SK-N-SH (cell line): ENCODE measurements around the gene KCNH4. TPM values are rescaled to one million over a fixed set of nuclear protein-coding genes. Genes with fewer than 3 reads are reported as not detected.

ENCODE experiments used
- CTCF ChIA-PET: fragments of 300-600, 350-600 bp; formaldehyde crosslinking; extraction: SDS; loops from one replicate; lab custom pipeline; 2021; lab: Yijun Ruan, JAX
- POLR2A ChIA-PET: fragments of 350-600 bp; sonication (Branson Sonifier 250); formaldehyde crosslinking; extraction: SDS; loops from one replicate; lab custom pipeline; 2020; ENCODE audit warnings: antibody characterized with exemption, inconsistent platforms; lab: Yijun Ruan, JAX
- DNase-seq: peaks from one replicate; pipeline ENCODE4 v3.0.0; 2012
- H2AFZ ChIP-seq: fragments of 200-600 bp; sonication (generic); 2 replicates; pipeline ENCODE4 v1.8.1; 2016; ENCODE audit warnings: antibody characterized with exemption, mild to moderate bottlenecking, low read depth
- H3F3A ChIP-seq: fragments of 200-600 bp; sonication (generic); replicated peaks from 2 replicates; pipeline ENCODE3; 2016; ENCODE audit warnings: antibody characterized with exemption, mild to moderate bottlenecking; ENCODE audit not compliant: insufficient read depth
- H3K27ac ChIP-seq, 2 experiments: fragments of 200-500 bp in 1 of 2; fragments of 200-600 bp in 1 of 2; sonication (Bioruptor generic) in 1 of 2; sonication (generic), shearing (Covaris generic) in 1 of 2; 2 replicates each; pipeline versions ENCODE4 v1.5.1 to v1.6.1; 2014 to 2016; ENCODE audit warnings: low read depth in 2 of 2, inconsistent platforms in 1 of 2, low read length in 1 of 2, mild to moderate bottlenecking in 1 of 2, mixed read lengths in 1 of 2
- H3K27me3 ChIP-seq: fragments of 200-600 bp; sonication (generic), shearing (Covaris generic); 2 replicates; pipeline ENCODE4 v1.6.1; 2016; ENCODE audit warnings: mixed run types; ENCODE audit not compliant: insufficient read depth
- H3K36me3 ChIP-seq, 2 experiments: fragments of 200-500 bp in 1 of 2; fragments of 200-600 bp in 1 of 2; sonication (Bioruptor generic) in 1 of 2; sonication (generic) in 1 of 2; replicated peaks in 1 of 2; 2 replicates each; pipeline versions ENCODE3 to v1.5.1; 2014 to 2016; ENCODE audit warnings: low read length in 1 of 2, mild to moderate bottlenecking in 1 of 2; ENCODE audit not compliant: insufficient read depth in 2 of 2, control insufficient read depth in 1 of 2
- H3K4me1 ChIP-seq, 2 experiments: fragments of 200-500 bp in 1 of 2; fragments of 200-600 bp in 1 of 2; sonication (Bioruptor generic) in 1 of 2; sonication (generic), shearing (Covaris generic) in 1 of 2; 2 replicates each; pipeline versions ENCODE4 v1.5.1 to v1.6.1; 2014 to 2016; ENCODE audit warnings: low read depth in 1 of 2, low read length in 1 of 2, mixed run types in 1 of 2; ENCODE audit not compliant: insufficient read depth in 2 of 2, control insufficient read depth in 1 of 2
- H3K4me2 ChIP-seq: fragments of 200-600 bp; sonication (generic), shearing (Covaris generic); 2 replicates; pipeline ENCODE4 v1.6.1; 2017; ENCODE audit warnings: mixed run types
- H3K4me3 ChIP-seq, 2 experiments: fragments of 200-500 bp in 1 of 2; fragments of 200-600 bp in 1 of 2; sonication (Bioruptor generic) in 1 of 2; sonication (generic), shearing (Covaris generic) in 1 of 2; 2 replicates each; pipeline versions ENCODE4 v1.5.1 to v1.8.1; 2014 to 2016; ENCODE audit warnings: low read depth in 2 of 2, inconsistent platforms in 1 of 2, low read length in 1 of 2, mild to moderate bottlenecking in 1 of 2, mixed read lengths in 1 of 2, moderate library complexity in 1 of 2
- H3K79me2 ChIP-seq: fragments of 200-600 bp; sonication (generic); 2 replicates; pipeline ENCODE4 v1.8.1; 2017; ENCODE audit warnings: mild to moderate bottlenecking; ENCODE audit not compliant: insufficient read depth
- H3K9ac ChIP-seq: fragments of 200-600 bp; sonication (generic); 2 replicates; pipeline ENCODE4 v1.6.1; 2017; ENCODE audit warnings: mixed run types
- H3K9me2 ChIP-seq: fragments of 200-600 bp; sonication (generic); 2 replicates; pipeline ENCODE4 v1.6.1; 2017; ENCODE audit warnings: mixed run types
- H3K9me3 ChIP-seq: fragments of 200-600 bp; sonication (generic); 2 replicates; pipeline ENCODE4 v1.6.1; 2017; ENCODE audit warnings: mixed run types, mild to moderate bottlenecking, moderate library complexity
- H4K20me1 ChIP-seq: fragments of 200-600 bp; sonication (generic); 2 replicates; pipeline ENCODE4 v1.6.1; 2017; ENCODE audit warnings: mild to moderate bottlenecking, mixed run types; ENCODE audit not compliant: insufficient read depth
- ELF1 ChIP-seq: IDR thresholded peaks from 2 replicates; pipeline ENCODE4 v1.4.0; 2012
- EP300 ChIP-seq, 2 experiments: IDR thresholded peaks; 2 replicates each; pipeline versions ENCODE4 v1.4.0 to v1.6.1; 2012; ENCODE audit warnings: borderline replicate concordance in 1 of 2, low read depth in 1 of 2, low read length in 1 of 2
- EZH2phosphoT487 ChIP-seq: fragments of 200-600 bp; sonication (generic); IDR thresholded peaks from 2 replicates; pipeline ENCODE4 v1.6.1; 2017; ENCODE audit warnings: low read depth, mixed run types, mild to moderate bottlenecking, antibody characterized with exemption, moderate library complexity, borderline replicate concordance
- FOSL2 ChIP-seq: IDR thresholded peaks from 2 replicates; pipeline ENCODE4 v1.4.0; 2012; ENCODE audit warnings: low read depth, mild to moderate bottlenecking, moderate library complexity, borderline replicate concordance
- FOXJ3 ChIP-seq: sonication (generic); formaldehyde crosslinking; IDR thresholded peaks from 2 replicates; pipeline ENCODE4 v1.5.1; 2020; ENCODE audit warnings: mild to moderate bottlenecking, missing genetic modification reagents
- FOXM1 ChIP-seq: IDR thresholded peaks from 2 replicates; pipeline ENCODE4 v1.4.0; 2012; ENCODE audit warnings: low read depth, mild to moderate bottlenecking
- GATA2 ChIP-seq: sonication (generic); formaldehyde crosslinking; IDR thresholded peaks from 2 replicates; pipeline ENCODE4 v1.5.0; 2020; ENCODE audit warnings: mild to moderate bottlenecking, missing genetic modification reagents
- IRF3 ChIP-seq: fragments of 150-350 bp; IDR thresholded peaks from 2 replicates; pipeline ENCODE4 v1.6.1; 2016; ENCODE audit warnings: mild to moderate bottlenecking, low read depth, low read length
- JUND ChIP-seq: IDR thresholded peaks from 2 replicates; pipeline ENCODE4 v1.4.0; 2012
- NFIC ChIP-seq: IDR thresholded peaks from 2 replicates; pipeline ENCODE4 v1.4.0; 2012; ENCODE audit warnings: borderline replicate concordance
- NRF1 ChIP-seq: IDR thresholded peaks from 2 replicates; pipeline ENCODE4 v1.6.1; 2012; ENCODE audit warnings: low read depth, mild to moderate bottlenecking, low read length
- POLR2AphosphoS5 ChIP-seq: IDR thresholded peaks from 2 replicates; pipeline ENCODE4 v1.6.1; 2012; ENCODE audit warnings: low read depth, low read length
- REST ChIP-seq: IDR thresholded peaks from 2 replicates; pipeline ENCODE4 v1.6.1; 2012; ENCODE audit warnings: mild to moderate bottlenecking, low read depth, low read length, moderate library complexity
- RXRA ChIP-seq: IDR thresholded peaks from 2 replicates; pipeline ENCODE4 v1.4.0; 2012; ENCODE audit warnings: low read depth, mild to moderate bottlenecking, borderline replicate concordance
- TCF12 ChIP-seq: IDR thresholded peaks from 2 replicates; pipeline ENCODE4 v1.4.0; 2012
- TEAD4 ChIP-seq: IDR thresholded peaks from 2 replicates; pipeline ENCODE4 v1.4.0; 2012; ENCODE audit warnings: mild to moderate bottlenecking, borderline replicate concordance; ENCODE audit not compliant: insufficient read depth
- WGBS: methylation state at CpG from one replicate; pipeline ENCODE4 v1.1.6; 2017; ENCODE audit warnings: low lambda C conversion rate; 5-methylcytosine and 5-hydroxymethylcytosine counted together
- polyA plus RNA-seq, 3 experiments: library from polyadenylated mRNA; depleted of rRNA; stranded (reverse); fragments of >200 nt; gene quantifications; 2 replicates each; pipeline ENCODE4 v1.2.3, GENCODE V29; 2012

Gene KCNH4
- polyA plus RNA-seq, 1 of the 3 experiments (the other 2 are of a cell fraction): 0.46 TPM

GRCh38 chr17:42193216-42193968 lies 12.4 kb upstream of the KCNH4 start:
- peaks cover 0 to 12% of the 10 kb centered on the region in 2 experiments; a peak in 1 of 4 replicates for H3K4me1 ChIP-seq
- H3K79me2 ChIP-seq: no peaks in the 10 kb centered on the region
- no peaks in the 10 kb centered on the region for H4K20me1 ChIP-seq
- no peak for DNase-seq
- peak overlapping the region; percentile 61 to 75 for H3K4me3 ChIP-seq
- 76% methylated on average over 12 of the region's 12 CpGs for WGBS
- H2AFZ ChIP-seq: peak overlapping the region; percentile 88
- H3K9me2 ChIP-seq: no peaks in the 10 kb centered on the region
- peak overlapping the region; percentile 83 for H3K4me2 ChIP-seq
- H3K9ac ChIP-seq: peak overlapping the region; percentile 67; the same call in 1 of the 2 replicates
- H3K27ac ChIP-seq: no peak overlapping the region
- ChIA-PET CTCF (interaction anchor here (0.9 to 3.7 kb wide), 6 partner anchors 9 to 168 kb away, joined by 3 to 30 read pairs (median 4); partner anchors contain the start of genes HCRT and KCNH4), POLR2A (interaction anchor here (0.8 to 1.5 kb wide), 2 partner anchors 9 to 118 kb away, joined by 3 to 12 read pairs; partner anchors contain the start of gene HCRT)
- H3F3A ChIP-seq: no peaks in the 10 kb centered on the region
- TF ChIP-seq NRF1: no peak
- no peak for TF ChIP-seq JUND
- no peak for TF ChIP-seq REST
- TF ChIP-seq RXRA: no peak
- no peak for TF ChIP-seq EZH2phosphoT487
- no peak for TF ChIP-seq EP300 (IDR thresholded peaks at IDR 0.05; ENCODE audit: borderline replicate concordance in 1 of 2, low read depth in 1 of 2, low read length in 1 of 2)
- no peak for TF ChIP-seq NFIC
- H3K9me3 ChIP-seq: no peaks in the 10 kb centered on the region
- no peaks in the 10 kb centered on the region for H3K36me3 ChIP-seq
- H3K27me3 ChIP-seq: no peaks in the 10 kb centered on the region

- Histone ChIP-seq H3K27me3 (no peaks in the 10 kb centered on the region), H3K9me2 (no peaks in the 10 kb centered on the region), H2AFZ (no peak overlapping the region), H3F3A (no peaks in the 10 kb centered on the region), H3K4me3 (no peak overlapping the region), H3K4me2 (no peak overlapping the region), H3K27ac (no peak overlapping the region), H3K4me1 (peaks cover 0 to 12% of the 10 kb centered on the region in 2 experiments; a peak in 1 of 4 replicates), H4K20me1 (no peaks in the 10 kb centered on the region), H3K9ac (no peak overlapping the region), H3K36me3 (no peaks in the 10 kb centered on the region), H3K79me2 (no peaks in the 10 kb centered on the region), H3K9me3 (no peaks in the 10 kb centered on the region)
- ChIA-PET POLR2A (no interaction called here), CTCF (interaction anchor here (1.2 to 3.7 kb wide), 4 partner anchors 8 to 82 kb away, joined by 3 to 30 read pairs (median 11); partner anchors contain the start of genes HCRT and KCNH4)
- WGBS: 95% methylated on average over 19 of the region's 23 CpGs
- DNase-seq: no peak
- TF ChIP-seq POLR2AphosphoS5 (no peak), RXRA (no peak), IRF3 (no peak), TCF12 (no peak), FOSL2 (no peak), REST (no peak), FOXJ3 (CRISPR knock-in tag) (no peak), TEAD4 (no peak), ELF1 (no peak), GATA2 (CRISPR knock-in tag) (no peak), NRF1 (no peak), FOXM1 (no peak)
Measured at GRCh38 chr17:42192189-42193126, 11.5 kb upstream of the KCNH4 start.
